MM.1S (cell line): ENCODE data around the gene TFR2.

Experiments
- CTCF ChIP-seq: fragments of 300-600 bp; sonication (generic); IDR thresholded peaks from 2 replicates; pipeline ENCODE4 v1.5.1; 2016; ENCODE audit warnings: antibody characterized with exemption, low read length, mixed read lengths
- EZH2 ChIP-seq: fragments of 300-600 bp; sonication (generic); optimal IDR thresholded peaks from 2 replicates; pipeline ENCODE3; 2017; ENCODE audit warnings: low read depth, mild to moderate bottlenecking, antibody characterized with exemption, low read length, mixed read lengths
- EZH2phosphoT487 ChIP-seq: fragments of 300-600 bp; sonication (generic); IDR thresholded peaks from 2 replicates; pipeline ENCODE4 v1.6.1; 2018; ENCODE audit warnings: antibody characterized with exemption, low read length

- TF ChIP-seq CTCF (no peak), EZH2phosphoT487 (no peak), EZH2 (no peak)
These were observed 51.9 kb downstream of the TFR2 start for GRCh38 chr7:100589341-100589947.
